ENCODE measurements around the gene KCNJ15. TPM values are rescaled to one million over a fixed set of nuclear protein-coding genes. Genes with fewer than 3 reads are reported as not detected.

Gene KCNJ15
- total and polyA plus RNA-seq, 2 of the 13 experiments (the other 11 are each of a cell fraction or from before 2014, with no cell fraction given): not detected

DNA sequence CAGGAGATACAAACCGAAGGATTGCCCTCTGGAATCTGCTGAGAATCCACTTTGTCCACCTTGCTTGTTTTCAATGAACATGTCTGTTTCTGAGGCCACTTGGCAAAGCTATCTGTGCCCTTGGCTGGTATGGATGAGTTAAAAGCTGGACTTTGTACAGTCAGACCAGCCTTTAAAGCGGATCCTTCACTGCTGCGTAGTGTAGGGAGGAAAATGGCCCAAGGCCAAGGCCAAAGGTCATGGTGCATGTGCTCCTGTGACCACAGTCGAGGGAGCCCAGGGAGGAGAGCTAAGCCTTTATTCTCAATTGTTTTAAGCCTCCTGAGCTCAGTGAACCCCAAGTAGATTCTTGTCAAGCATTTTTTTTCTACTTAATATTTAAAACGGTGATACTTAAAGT is 37.0 kb downstream of the KCNJ15 start:
- CTCF ChIA-PET (ENCODE audit: low intra/inter-chr PET ratio, low total read pairs): no interaction called here
- H3K27ac ChIP-seq (ENCODE audit: extremely low read length, insufficient read depth, low read length): no peak overlapping the region
- peak; percentile 82 for TF ChIP-seq HNF4A (CRISPR knock-in tag; IDR thresholded peaks at IDR 0.05)
- peak; percentile 81 to 86 for TF ChIP-seq NR2F1 (CRISPR knock-in tag; IDR thresholded peaks at IDR 0.05)
- TF ChIP-seq PRPF4 (IDR thresholded peaks at IDR 0.05; ENCODE audit: low read depth, low read length, poor library complexity, severe bottlenecking): no peak
- TF ChIP-seq MZF1 (CRISPR knock-in tag; IDR thresholded peaks at IDR 0.05; ENCODE audit: borderline replicate concordance): no peak
- TF ChIP-seq NR2F6 (IDR thresholded peaks at IDR 0.05): peak; percentile 83
- TF ChIP-seq NR2F6 (CRISPR knock-in tag; IDR thresholded peaks at IDR 0.05): peak; percentile 79
- TF ChIP-seq ZNF652 (CRISPR knock-in tag; IDR thresholded peaks at IDR 0.05; ENCODE audit: borderline replicate concordance, low read depth): 0 out of 2 replicates have a peak, but pooled peaks have one; percentile 35
- no peak for TF ChIP-seq ZNF383 (CRISPR knock-in tag; IDR thresholded peaks at IDR 0.05; ENCODE audit: borderline replicate concordance)
- TF ChIP-seq, protein P1, sequence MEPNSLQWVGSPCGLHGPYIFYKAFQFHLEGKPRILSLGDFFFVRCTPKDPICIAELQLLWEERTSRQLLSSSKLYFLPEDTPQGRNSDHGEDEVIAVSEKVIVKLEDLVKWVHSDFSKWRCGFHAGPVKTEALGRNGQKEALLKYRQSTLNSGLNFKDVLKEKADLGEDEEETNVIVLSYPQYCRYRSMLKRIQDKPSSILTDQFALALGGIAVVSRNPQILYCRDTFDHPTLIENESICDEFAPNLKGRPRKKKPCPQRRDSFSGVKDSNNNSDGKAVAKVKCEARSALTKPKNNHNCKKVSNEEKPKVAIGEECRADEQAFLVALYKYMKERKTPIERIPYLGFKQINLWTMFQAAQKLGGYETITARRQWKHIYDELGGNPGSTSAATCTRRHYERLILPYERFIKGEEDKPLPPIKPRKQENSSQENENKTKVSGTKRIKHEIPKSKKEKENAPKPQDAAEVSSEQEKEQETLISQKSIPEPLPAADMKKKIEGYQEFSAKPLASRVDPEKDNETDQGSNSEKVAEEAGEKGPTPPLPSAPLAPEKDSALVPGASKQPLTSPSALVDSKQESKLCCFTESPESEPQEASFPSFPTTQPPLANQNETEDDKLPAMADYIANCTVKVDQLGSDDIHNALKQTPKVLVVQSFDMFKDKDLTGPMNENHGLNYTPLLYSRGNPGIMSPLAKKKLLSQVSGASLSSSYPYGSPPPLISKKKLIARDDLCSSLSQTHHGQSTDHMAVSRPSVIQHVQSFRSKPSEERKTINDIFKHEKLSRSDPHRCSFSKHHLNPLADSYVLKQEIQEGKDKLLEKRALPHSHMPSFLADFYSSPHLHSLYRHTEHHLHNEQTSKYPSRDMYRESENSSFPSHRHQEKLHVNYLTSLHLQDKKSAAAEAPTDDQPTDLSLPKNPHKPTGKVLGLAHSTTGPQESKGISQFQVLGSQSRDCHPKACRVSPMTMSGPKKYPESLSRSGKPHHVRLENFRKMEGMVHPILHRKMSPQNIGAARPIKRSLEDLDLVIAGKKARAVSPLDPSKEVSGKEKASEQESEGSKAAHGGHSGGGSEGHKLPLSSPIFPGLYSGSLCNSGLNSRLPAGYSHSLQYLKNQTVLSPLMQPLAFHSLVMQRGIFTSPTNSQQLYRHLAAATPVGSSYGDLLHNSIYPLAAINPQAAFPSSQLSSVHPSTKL (CRISPR knock-in tag; IDR thresholded peaks at IDR 0.05): peak; percentile 43
- peak; percentile 55 for TF ChIP-seq RARA (CRISPR knock-in tag; IDR thresholded peaks at IDR 0.05)
- TF ChIP-seq STAG1 (CRISPR knock-in tag; IDR thresholded peaks at IDR 0.05): no peak
- TF ChIP-seq, protein P2, sequence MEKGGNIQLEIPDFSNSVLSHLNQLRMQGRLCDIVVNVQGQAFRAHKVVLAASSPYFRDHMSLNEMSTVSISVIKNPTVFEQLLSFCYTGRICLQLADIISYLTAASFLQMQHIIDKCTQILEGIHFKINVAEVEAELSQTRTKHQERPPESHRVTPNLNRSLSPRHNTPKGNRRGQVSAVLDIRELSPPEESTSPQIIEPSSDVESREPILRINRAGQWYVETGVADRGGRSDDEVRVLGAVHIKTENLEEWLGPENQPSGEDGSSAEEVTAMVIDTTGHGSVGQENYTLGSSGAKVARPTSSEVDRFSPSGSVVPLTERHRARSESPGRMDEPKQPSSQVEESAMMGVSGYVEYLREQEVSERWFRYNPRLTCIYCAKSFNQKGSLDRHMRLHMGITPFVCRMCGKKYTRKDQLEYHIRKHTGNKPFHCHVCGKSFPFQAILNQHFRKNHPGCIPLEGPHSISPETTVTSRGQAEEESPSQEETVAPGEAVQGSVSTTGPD (CRISPR knock-in tag; IDR thresholded peaks at IDR 0.05): no peak
- TF ChIP-seq, protein P3, sequence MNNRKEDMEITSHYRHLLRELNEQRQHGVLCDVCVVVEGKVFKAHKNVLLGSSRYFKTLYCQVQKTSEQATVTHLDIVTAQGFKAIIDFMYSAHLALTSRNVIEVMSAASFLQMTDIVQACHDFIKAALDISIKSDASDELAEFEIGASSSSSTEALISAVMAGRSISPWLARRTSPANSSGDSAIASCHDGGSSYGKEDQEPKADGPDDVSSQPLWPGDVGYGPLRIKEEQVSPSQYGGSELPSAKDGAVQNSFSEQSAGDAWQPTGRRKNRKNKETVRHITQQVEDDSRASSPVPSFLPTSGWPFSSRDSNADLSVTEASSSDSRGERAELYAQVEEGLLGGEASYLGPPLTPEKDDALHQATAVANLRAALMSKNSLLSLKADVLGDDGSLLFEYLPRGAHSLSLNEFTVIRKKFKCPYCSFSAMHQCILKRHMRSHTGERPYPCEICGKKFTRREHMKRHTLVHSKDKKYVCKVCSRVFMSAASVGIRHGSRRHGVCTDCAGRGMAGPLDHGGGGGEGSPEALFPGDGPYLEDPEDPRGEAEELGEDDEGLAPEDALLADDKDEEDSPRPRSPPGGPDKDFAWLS (CRISPR knock-in tag; IDR thresholded peaks at IDR 0.05; ENCODE audit: borderline replicate concordance): no peak
- TF ChIP-seq NR2C2 (CRISPR knock-in tag; IDR thresholded peaks at IDR 0.05; ENCODE audit: borderline replicate concordance): peak; percentile 59
- 0 out of 2 replicates have a peak, but pooled peaks have one; percentile 46 for TF ChIP-seq NR2F2 (IDR thresholded peaks at IDR 0.05; ENCODE audit: borderline replicate concordance, low read depth)
- TF ChIP-seq, protein P4, sequence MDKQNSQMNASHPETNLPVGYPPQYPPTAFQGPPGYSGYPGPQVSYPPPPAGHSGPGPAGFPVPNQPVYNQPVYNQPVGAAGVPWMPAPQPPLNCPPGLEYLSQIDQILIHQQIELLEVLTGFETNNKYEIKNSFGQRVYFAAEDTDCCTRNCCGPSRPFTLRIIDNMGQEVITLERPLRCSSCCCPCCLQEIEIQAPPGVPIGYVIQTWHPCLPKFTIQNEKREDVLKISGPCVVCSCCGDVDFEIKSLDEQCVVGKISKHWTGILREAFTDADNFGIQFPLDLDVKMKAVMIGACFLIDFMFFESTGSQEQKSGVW (CRISPR knock-in tag; IDR thresholded peaks at IDR 0.05; ENCODE audit: borderline replicate concordance): no peak
- TF ChIP-seq TBX3 (IDR thresholded peaks at IDR 0.05; ENCODE audit: borderline replicate concordance): no peak

More for the DNA sequence above, 37.0 kb downstream of the KCNJ15 start:
- H4K20me1 ChIP-seq (ENCODE audit: insufficient read depth, low read length): no peaks in the 10 kb centered on the region
- no peaks in the 10 kb centered on the region for H3K27me3 ChIP-seq (ENCODE audit: control insufficient read depth in 1 of 2, insufficient read depth in 2 of 2, low read length in 2 of 2)
- no peak overlapping the region for H3K4me2 ChIP-seq (ENCODE audit: low read depth, low read length)
- BruUV-seq (replicated peaks): no TSS peak
- no peak overlapping the region for H3K4me3 ChIP-seq (replicated peaks in 1 of 3; ENCODE audit: insufficient read depth in 1 of 3, low read depth in 2 of 3, low read length in 3 of 3)
- POLR2A ChIA-PET: no interaction called here
- H3K4me1 ChIP-seq (ENCODE audit: insufficient read depth, low read length): peaks cover 19% of the 10 kb centered on the region
- no peak overlapping the region for H3K9ac ChIP-seq (ENCODE audit: insufficient read depth, low read depth, low read length)
- in situ Hi-C loops (cut with HindIII; ENCODE audit: extremely low pct_ligation_motif_present, low pct_unique_long_range_greater_than_20kb): no loop called here
- H2AFZ ChIP-seq (ENCODE audit: low read length): no peak overlapping the region
- H3K9me3 ChIP-seq (ENCODE audit: low read length): no peaks in the 10 kb centered on the region
- intact Hi-C loops (cut with micrococcal nuclease; ENCODE audit: unreplicated experiment): no loop called here
- FAIRE-seq: peak; percentile 36
- peak; percentile 20 for DNase-seq (ENCODE audit: low spot score)
- peak; percentile 48; the same call in 2 of the 3 replicates for ATAC-seq
- H3K79me2 ChIP-seq (ENCODE audit: insufficient read depth, low read length): no peaks in the 10 kb centered on the region
- 1% methylated on average over 5 of the region's 5 CpGs for WGBS (ENCODE audit: low lambda C conversion rate)
- no peaks in the 10 kb centered on the region for H3K36me3 ChIP-seq (replicated peaks in 1 of 2; ENCODE audit: control insufficient read depth in 1 of 2, insufficient read depth in 2 of 2, low read length in 2 of 2)
